ENCODE results near the gene ALX4. TPM values are rescaled to one million over a fixed set of nuclear protein-coding genes. Genes with fewer than 3 reads are reported as not detected.

ALX4 gene
- total RNA-seq, 1 donor from 2014 or later = not detected

GRCh38 chr11:44260081-44260480 lies 49.9 kb downstream of the ALX4 start:
- Histone ChIP-seq H3K36me3 (no peaks in the 10 kb centered on the region), H3K4me3 (no peak overlapping the region), H3K9me3 (no peaks in the 10 kb centered on the region), H3K27ac (no peak overlapping the region), H3K4me1 (no peaks in the 10 kb centered on the region), H3K27me3 (ENCODE audit: low read depth) (no peaks in the 10 kb centered on the region)
- ATAC-seq (no peak), DNase-seq (no peak)
- intact Hi-C loops (cut with DNase I) = no loop called here
- TF ChIP-seq CTCF (IDR thresholded peaks at IDR 0.05) = no peak

- ATAC-seq = no peak
- H3K4me1 ChIP-seq = no peaks in the 10 kb centered on the region
These were observed 51.0 kb downstream of the ALX4 start for GRCh38 chr11:44258839-44259420.

GRCh38 chr11:44258190-44258489 lies 51.8 kb downstream of the ALX4 start:
- Histone ChIP-seq H3K9me3 (peaks cover 2% of the 10 kb centered on the region), H3K4me3 (no peak overlapping the region), H3K27me3 (ENCODE audit: low read depth) (no peaks in the 10 kb centered on the region), H3K27ac (no peak overlapping the region), H3K36me3 (no peaks in the 10 kb centered on the region), H3K4me1 (no peaks in the 10 kb centered on the region)
- ATAC-seq (peak in 1 of 2 donors; percentile 12), DNase-seq (no peak)
- intact Hi-C loops (cut with DNase I) = no loop called here
- TF ChIP-seq CTCF (IDR thresholded peaks at IDR 0.05) = no peak

More at GRCh38 chr11:44258839-44259420, 51.0 kb downstream of the ALX4 start:
- Histone ChIP-seq H3K27me3 (ENCODE audit: low read depth) (no peaks in the 10 kb centered on the region), H3K9me3 (no peaks in the 10 kb centered on the region), H3K36me3 (no peaks in the 10 kb centered on the region), H3K4me3 (no peak overlapping the region), H3K27ac (no peak overlapping the region)
- no peak for DNase-seq
- TF ChIP-seq CTCF (IDR thresholded peaks at IDR 0.05) = no peak
- intact Hi-C loops (cut with DNase I) = no loop called here

- H3K9me3 ChIP-seq = peaks cover 8% of the 10 kb centered on the region
- TF ChIP-seq CTCF (IDR thresholded peaks at IDR 0.05) = no peak
- ATAC-seq (no peak), DNase-seq (no peak)
- no peak overlapping the region for H3K27ac ChIP-seq
- no peaks in the 10 kb centered on the region for H3K27me3 ChIP-seq (ENCODE audit: low read depth)
- no peak overlapping the region for H3K4me3 ChIP-seq
- H3K4me1 ChIP-seq = no peaks in the 10 kb centered on the region
- intact Hi-C loops (cut with DNase I) = no loop called here
- H3K36me3 ChIP-seq = no peaks in the 10 kb centered on the region
These were observed 52.4 kb downstream of the ALX4 start for GRCh38 chr11:44257338-44258189.

GRCh38 chr11:44256673-44257291 lies 53.2 kb downstream of the ALX4 start:
- H3K9me3 ChIP-seq = peaks cover 13% of the 10 kb centered on the region
- no peak overlapping the region for H3K4me3 ChIP-seq
- DNase-seq = no peak
- intact Hi-C loops (cut with DNase I) = no loop called here
- no peaks in the 10 kb centered on the region for H3K27me3 ChIP-seq (ENCODE audit: low read depth)
- H3K4me1 ChIP-seq = no peaks in the 10 kb centered on the region
- ATAC-seq = no peak
- no peaks in the 10 kb centered on the region for H3K36me3 ChIP-seq
- no peak overlapping the region for H3K27ac ChIP-seq
- TF ChIP-seq CTCF (IDR thresholded peaks at IDR 0.05) = no peak
